AG20443 (cell line): ENCODE data around the gene VWC2L.

Experiments
- DNase-seq: peaks from one replicate; pipeline ENCODE4 v3.0.0; 2012; ENCODE audit warnings: low spot score, mixed read lengths

The VWC2L gene

GRCh38 chr2:214593727-214594126, 182.9 kb downstream of the VWC2L start:
- no peak for DNase-seq

- no peak for DNase-seq
Measured at GRCh38 chr2:214601852-214602633, 191.2 kb downstream of the VWC2L start.

- DNase-seq, result peak; percentile 9
Measured at GRCh38 chr2:214604861-214605260, 194.0 kb downstream of the VWC2L start.

GRCh38 chr2:214607051-214607450, 196.2 kb downstream of the VWC2L start:
- no peak for DNase-seq

- DNase-seq, result no peak
Measured at GRCh38 chr2:214611015-214611414, 200.2 kb downstream of the VWC2L start.

- no peak for DNase-seq
Measured at GRCh38 chr2:214624166-214624760, 213.4 kb downstream of the VWC2L start.

GRCh38 chr2:214628091-214628490, 217.2 kb downstream of the VWC2L start:
- no peak for DNase-seq
